HG03575 (cell line): ENCODE measurements around the gene SMAD1.

Experiments
- ATAC-seq: cut with Tn5 transposase; IDR thresholded peaks from one replicate; pipeline ENCODE4 v1.9.1; 2021; ENCODE audit not compliant: unreplicated experiment, insufficient number of reproducible peaks, low FRiP score; ENCODE audit errors: extremely low read depth

Gene SMAD1

DNA sequence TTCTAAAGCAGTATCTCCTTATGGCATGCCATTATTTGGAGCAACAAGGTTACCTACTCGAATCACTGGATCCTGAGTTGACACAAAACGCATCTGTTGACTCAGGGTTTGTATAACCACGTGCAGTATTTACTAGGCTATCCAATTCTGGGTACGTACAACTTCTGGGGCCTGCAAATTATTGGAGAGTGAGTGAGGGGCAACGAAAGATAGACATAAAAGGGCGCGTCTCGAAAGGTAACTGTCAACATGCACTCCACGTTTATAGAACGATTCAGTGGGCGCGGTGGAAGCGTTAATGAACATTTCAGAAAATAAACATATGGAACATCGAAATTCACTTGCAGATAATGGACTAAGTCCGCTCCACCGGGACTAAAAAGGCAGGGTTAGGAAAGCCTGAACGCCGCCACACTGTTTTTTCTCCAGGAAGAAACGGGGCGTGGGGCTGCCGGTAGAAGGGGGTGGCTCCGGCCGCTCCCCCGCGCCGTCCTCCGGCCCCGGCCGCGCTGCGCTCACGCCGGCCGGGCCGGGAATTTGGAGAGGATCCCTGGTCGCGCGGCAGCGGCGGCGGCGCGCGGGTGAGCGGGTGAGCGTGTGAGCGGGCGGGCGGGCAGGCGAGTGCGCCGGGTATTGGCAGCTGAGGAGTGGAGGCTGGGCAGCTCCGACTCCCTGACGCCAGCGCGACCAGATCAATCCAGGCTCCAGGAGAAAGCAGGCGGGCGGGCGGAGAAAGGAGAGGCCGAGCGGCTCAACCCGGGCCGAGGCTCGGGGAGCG, at the start of gene SMAD1:
Gene SMAD1, plus strand, starts transcription at position 690 of the 778 bp plus-strand sequence. CDS start 32,761 bp downstream, outside the sequence.
- no peak for ATAC-seq

DNA sequence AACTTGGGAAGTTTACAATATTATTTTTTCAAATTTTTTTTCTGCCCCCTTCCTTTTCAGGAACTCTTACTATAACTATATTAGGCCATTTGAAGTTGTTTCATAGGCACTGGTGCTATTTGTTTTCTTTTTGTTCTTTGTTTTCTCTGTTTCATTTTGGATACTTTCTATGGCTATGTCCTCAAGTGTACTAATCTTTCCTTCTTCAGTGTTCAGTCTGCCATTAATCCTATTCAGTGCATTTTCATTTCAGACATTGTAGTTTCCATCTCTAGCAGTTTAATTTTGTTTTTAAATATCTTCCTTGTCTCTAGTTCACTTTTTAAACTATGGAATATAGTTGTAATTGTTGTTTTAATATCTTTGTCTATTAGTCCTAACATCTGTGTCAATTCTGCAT, 48.0 kb upstream of the SMAD1 start:
- no peak for ATAC-seq

DNA sequence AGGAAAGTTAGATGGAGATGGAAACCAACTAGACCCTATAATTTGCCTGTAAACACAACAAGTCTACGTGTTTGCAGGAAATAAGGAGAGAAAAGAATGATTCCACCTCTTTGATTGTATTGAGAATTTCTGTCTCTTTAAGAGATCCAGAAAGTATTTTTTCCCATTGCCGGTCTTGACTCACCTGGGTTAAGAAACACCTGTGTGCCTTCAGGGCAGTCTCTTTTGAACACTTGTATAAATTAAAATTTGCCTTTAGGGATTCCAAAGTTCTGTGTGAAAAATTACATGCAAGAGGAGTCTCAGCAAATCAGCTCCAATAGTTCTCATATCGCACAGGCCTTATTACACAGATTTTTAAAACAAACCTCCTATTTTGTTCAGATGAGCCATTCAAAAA, 46.0 kb upstream of the SMAD1 start:
- no peak for ATAC-seq

DNA sequence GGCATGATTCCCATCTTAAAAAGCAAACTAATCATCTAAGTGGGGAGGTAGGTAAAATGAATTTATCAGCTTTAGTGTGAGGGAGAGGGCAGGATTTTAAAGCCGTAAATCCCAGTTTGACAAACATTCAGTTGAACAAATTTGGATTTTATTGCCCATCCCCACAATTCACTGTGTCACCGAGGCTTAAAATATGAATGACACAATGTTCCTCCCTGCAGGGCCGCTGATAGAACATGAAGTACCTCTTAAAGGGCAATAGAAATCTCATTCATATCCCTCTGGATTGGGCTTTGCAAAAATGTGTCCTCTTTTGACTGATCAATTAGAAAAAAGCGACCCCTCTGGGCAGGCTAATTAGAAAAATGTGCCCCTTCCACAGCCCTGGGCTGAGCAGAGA, 45.5 kb upstream of the SMAD1 start:
- ATAC-seq = no peak

DNA sequence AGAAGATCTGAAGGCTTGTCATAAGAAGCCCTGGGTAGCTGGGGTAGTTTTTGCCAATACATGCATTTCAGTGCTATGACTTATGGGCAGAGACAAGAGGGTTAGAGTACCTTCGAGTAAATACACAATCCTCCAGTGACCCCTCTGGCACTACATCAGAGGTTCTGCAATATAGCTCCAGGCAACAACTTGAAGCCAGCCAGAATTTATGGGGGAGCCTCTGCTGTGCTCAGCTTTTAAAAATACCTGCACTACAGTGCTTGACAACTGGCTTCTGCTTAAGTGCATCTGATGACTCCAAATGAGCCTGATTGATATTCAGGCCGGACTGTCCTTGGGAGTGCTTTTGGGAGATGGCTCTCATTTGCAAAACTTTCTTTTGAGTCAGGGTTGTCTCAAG, 44.9 kb upstream of the SMAD1 start:
- ATAC-seq = no peak

DNA sequence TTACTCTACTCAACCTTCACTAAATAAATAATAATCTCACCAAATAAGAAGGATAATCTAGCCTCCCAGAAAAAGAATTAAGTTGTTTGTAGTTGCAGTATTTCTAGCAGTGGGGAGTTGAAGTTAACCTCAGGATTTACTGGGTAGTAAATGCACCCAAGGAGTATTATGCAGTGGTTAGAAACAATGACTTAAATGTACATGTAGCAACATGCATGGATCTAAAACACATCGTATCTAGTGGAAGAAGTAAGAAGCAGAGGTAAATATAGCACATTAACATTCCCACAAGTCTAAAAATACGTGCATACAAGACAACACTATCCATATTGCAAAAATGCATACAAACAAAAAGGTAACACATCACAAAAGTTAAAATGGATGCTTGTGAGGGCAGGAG, 44.2 kb upstream of the SMAD1 start:
- no peak for ATAC-seq

DNA sequence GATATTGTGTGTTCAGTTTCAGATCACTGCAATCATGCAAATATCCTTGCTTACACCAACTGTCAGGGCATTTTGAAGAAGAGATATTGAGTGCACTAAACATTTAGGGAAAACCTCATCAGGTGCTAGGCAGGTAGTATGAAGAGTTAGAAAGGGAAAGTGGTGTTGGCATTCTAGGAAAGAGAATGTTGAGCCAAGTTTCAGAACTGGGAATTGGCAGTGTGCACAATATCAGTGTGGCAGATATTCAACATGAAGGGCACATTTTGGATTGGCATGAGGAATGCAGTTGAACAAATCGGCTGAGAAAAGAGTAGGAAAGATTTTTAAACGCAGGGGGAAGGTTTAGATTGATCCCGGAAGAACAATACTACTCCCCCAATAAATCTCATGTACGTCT, 43.4 kb upstream of the SMAD1 start:
- ATAC-seq = no peak

DNA sequence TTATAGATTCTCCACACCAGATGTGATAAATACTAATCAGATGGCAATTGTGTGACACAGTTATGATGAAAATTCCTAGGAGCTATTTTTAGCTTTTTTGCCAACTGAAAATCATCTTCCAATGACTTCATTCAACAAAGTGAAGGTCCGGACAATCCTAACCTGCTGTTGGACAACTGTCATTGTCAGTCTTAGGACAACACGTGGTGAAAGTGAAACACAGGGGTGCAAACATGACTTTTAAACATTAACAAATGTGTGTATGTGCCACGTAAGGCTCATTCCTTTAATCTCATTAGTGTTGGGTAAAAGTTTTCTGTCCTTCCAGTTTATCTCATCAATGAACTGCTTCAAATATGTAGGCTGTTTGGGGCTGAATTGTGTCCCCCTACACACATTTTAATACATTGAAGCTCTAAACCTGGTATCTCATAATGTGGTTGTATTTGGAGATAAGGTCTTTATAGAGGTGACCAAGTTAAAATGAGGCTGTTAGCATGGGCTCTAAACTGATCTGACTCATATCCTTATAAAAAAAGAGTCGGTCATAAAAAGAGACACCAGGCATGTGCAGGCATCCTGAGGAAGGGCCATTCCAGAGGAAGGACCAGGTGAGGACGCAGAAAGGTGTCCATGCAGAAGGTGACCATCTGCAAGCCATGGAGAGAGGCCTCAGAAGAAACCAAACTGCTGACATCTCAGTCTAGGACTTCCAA, 41.2 kb upstream of the SMAD1 start:
- ATAC-seq = no peak

DNA sequence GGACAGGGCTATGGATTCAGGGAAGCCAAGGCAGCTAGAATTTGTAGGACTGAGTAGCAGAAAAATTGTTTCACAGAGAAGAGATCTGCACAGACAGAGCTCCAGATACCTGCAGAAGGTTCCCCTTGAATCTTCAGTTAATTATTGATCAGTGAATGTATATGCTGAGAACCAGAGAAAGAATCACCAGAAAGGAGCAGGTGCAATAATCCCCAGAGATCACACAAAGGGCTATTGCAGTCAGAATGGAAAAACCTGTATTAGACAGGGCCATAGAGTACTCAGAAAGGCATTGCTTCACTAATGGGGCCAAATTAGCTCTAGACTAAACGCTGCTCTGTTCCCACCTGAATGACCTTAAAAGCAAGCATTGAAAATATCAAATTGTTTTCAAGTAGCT, 35.5 kb upstream of the SMAD1 start:
- ATAC-seq = no peak

DNA sequence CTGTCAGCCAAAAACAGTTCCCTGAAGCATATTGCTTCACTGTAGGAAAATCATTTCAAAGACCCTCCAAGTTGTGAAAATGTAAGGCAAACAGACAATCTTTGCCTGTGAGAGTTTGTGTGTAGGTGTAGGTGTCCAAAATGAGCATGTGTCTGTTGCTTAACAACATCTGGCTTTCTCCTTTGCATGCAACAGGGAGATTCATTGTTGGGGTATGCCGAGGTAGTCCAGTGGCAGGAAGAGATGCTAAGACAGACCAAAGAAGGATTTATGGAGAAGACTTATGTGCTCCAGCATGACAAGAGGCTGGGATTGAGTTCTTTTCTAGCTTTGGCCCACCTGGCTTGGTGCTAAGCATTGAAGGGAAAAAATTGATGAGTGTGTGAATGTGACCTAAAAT, 29.8 kb upstream of the SMAD1 start:
- no peak for ATAC-seq

DNA sequence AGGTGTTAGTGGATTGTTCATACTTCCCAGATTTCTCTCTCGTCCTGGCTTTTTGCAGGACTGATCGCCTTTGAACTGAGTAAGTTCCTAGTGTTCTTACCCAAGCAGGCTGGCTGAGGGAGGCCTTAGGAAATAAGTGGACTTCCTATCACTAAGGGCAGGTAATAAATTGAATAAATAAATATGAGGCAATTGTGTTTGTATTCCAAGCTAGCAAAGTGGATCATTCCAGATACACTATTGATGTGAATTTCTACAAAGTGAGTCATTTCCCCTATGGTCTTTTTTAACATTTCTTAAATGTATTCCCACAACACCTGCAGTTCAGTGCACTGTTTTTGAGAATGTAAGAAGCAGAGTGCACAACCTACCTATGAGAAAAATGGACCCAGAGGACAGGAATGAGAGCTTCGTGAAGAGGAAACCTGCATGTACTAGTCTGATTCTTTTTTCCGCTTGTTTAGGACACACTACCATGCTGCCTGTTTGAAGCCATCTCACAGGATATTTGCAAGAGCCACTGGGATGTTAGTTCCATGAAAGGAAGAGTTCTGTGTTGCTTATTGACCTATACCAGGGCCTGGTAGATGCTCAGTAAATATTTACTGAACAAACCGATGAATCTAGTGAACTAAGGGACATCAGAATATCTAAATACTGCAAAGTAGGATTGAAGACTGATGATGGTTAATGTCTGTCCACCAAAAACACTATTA, 29.0 kb upstream of the SMAD1 start:
- ATAC-seq = no peak

DNA sequence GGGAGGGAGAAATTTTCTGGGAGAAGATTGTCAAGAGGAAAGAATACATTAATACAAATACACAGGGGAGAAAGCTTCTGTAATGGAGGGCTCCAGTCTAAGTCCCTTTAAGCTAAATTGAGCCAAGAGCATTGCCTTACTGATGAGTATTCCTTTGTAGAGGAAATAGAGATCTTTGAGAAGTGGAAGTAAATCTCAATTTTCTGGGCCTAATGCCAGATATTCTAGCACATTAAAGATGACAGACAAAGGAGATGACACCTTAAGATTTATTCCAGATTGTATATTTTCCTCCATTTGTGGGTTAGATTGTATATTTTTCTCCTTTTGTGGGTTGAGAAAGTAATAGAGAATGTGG, 28.5 kb upstream of the SMAD1 start:
- ATAC-seq = no peak

DNA sequence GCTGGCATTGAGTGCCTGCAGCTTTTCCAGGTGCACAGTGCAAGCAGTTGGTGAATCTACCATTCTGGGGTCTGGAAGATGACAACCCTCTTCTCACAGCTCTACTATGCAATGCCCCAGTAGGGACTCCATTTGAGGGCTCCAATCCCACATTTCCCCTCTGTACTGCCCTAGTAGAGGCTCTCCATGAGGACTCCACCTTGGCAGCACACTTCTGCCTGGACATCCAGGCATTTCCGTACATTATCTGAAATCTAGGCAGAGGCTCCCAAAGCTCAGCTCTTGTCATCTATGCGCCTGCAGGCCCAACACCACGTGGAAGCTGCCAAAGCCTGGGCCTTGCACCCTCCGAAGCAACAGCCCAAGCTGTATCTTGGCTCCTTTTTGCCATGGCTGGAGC, 8.4 kb upstream of the SMAD1 start:
- no peak for ATAC-seq

DNA sequence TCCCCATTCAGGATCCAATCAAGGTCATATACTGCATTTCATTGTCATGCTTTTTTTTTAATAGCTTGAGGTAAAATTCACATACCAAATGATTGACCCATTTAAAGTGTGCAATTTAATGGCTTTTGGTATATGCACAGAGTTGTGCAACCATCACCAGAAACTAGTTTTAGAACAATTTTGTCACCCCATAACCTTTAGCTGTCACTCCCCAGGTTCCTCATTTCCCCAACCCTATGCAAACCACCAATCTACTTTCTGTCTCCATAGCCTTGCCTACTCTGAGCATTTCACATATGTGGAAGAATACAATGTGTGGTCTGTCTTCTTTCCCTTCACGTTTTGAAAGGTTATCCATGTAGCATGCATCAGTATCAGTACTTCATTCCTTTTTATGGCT, 1.4 kb upstream of the SMAD1 start:
- ATAC-seq = no peak

DNA sequence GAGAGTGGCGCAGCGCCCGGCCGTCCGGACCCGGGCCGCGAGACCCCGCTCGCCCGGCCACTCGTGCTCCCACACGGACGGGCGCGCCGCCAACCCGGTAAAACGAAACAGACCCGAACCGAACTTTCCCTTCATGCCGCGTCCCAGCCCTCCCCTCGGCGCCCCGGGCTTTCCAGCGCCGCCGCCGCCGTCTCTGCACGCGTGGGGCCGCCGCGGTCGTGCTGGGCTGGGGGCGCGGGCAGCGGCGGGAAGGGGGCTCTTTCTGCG, 222 bp downstream of the SMAD1 start:
- ATAC-seq = no peak

DNA sequence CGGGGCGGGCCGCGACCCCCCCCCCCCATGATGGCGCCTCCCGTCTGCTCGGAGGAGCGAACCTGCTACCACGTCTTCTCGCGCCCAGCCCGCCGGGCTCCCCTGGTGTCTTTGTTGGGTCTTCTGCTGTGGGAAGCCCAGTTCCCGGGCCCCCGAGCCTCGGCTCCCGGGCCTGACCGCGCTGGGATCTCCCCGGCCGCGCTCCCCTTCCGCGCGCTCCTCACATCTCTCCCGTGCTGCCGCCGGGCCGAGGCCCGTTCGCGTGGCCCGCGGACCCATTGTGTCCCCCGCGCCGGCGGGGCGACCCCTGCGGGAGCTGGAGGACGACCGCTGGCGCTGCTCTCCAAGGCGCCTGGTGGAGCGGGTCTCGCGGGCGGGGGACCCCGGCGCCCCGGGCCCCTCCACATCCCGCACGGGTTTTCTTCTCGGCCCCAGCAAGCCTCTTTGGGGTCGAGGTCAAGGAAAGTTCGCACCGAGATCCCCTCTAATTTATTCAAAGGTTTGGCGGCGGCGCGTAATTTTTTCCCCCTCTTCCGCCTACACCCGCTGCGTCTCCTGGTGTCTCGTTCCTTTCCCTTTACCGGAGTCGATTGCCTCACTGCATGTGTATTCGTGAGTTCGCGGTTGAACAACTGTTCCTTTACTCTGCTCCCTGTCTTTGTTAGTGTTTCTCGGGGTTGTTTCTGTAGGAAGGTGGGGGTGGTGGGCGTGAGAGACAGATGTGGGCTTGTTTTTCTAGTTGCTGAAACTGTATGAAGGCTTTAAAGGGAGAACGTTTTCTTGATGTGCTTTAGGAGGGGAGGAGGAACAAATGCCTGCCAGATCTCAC, 770 bp downstream of the SMAD1 start:
- no peak for ATAC-seq

DNA sequence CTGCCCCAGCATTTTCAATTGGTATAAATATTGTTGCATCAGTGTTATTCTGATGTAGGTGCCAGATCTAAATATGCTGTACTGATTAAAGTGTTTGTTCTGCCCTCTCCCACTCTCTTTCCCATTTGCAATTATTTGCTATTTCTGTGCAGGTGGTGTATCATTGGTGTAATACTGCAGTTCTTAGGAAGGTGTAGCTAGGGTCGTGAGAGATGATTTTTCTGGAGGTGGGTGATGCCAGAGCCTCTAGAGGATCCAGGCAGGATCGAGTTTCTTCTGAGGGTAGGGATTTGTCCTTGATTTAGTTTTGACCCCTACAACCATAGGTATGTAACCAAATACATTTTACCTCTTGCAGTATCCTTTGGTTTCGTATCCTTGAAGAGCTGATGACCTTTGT, 1.9 kb downstream of the SMAD1 start:
- no peak for ATAC-seq

DNA sequence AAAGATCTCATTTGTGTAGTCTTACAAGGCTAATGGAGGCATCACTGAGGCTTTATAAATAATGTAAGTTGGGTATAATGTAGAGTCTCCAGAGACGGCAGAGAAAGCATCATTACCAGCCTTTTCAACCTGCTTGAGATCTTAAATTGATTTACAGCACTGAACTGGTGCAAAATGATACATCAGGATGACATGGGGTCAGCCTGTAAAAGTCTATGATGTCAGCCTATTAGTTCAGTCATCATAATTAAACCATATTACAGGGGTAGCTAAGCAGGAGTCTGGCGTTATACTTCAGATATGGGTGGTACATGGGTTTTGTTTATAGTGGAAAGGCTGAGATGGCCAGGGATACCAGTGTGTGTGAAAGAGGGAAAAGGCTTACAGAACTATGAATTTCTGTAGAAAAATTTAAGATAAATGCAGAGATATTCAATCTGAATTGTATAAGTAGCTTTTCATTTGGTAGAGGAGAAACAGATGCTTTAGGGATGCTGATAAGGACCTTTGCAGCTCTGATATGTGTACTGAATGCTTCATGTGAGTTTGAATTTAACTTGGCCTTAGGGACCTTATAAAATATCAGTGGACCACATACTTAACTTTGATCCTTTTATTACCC, 2.7 kb downstream of the SMAD1 start:
- no peak for ATAC-seq

DNA sequence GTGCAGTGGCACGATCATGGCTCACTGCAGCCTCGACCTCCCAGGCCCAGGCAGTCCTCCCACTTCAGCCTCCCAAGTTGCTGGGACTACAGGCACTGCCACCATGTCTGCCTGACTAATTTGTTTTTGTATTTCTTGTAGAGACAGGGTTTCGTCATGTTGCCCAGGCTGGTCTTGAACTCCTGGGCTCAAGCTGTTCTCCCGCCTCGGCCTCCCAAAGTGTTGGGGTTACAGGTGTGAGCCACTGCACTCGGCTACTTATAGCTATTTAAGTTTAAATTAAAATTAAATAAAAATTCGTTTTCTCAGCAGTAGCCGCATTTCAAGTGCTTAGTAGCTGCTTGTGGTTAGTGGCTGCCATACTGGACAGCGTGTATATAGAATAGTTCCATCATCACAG, 3.5 kb downstream of the SMAD1 start:
- no peak for ATAC-seq
